NCI-H2107 (cell line): ENCODE measurements around the gene SV2C.
"Not testable (repeated sequence)": the region's sequence is repeated elsewhere in the genome, so short reads cannot be mapped to it uniquely, and the experiment has no call there.

Experiments
- DNase-seq: peaks from one replicate; lab custom pipeline; 2025; lab: John Stamatoyannopoulos, UW

Gene SV2C

GRCh38 chr5:76082772-76083554, at the start of gene SV2C:
Gene SV2C (plus strand): TSS chr5:76083383. CDS start chr5:76131751, 48,368 bp downstream.
- no peak for DNase-seq

- DNase-seq: not testable (repeated sequence)
Observed at GRCh38 chr5:76037736-76038151, 45.4 kb upstream of the SV2C start.

GRCh38 chr5:76038212-76038611, 45.0 kb upstream of the SV2C start:
- no peak for DNase-seq

GRCh38 chr5:76040806-76041205, 42.4 kb upstream of the SV2C start:
- DNase-seq: no peak

- DNase-seq: no peak
Observed at GRCh38 chr5:76041863-76042262, 41.3 kb upstream of the SV2C start.

GRCh38 chr5:76046741-76047140, 36.4 kb upstream of the SV2C start:
- no peak for DNase-seq

GRCh38 chr5:76050134-76050533, 33.0 kb upstream of the SV2C start:
- DNase-seq: no peak

- DNase-seq: no peak
Observed at GRCh38 chr5:76062502-76063041, 20.6 kb upstream of the SV2C start.

- no peak for DNase-seq
Observed at GRCh38 chr5:76065258-76065657, 17.9 kb upstream of the SV2C start.

- no peak for DNase-seq
Observed at GRCh38 chr5:76069061-76069735, 14.0 kb upstream of the SV2C start.

- no peak for DNase-seq
Observed at GRCh38 chr5:76074487-76075065, 8.6 kb upstream of the SV2C start.

GRCh38 chr5:76081811-76082771, 1.1 kb upstream of the SV2C start:
- no peak for DNase-seq

GRCh38 chr5:76083555-76084495, 642 bp downstream of the SV2C start:
- DNase-seq: no peak

- DNase-seq: no peak
Observed at GRCh38 chr5:76084496-76085242, 1.5 kb downstream of the SV2C start.

GRCh38 chr5:76085243-76085579, 2.0 kb downstream of the SV2C start:
- no peak for DNase-seq

GRCh38 chr5:76086095-76086494, 2.9 kb downstream of the SV2C start:
- no peak for DNase-seq

- DNase-seq: not testable (repeated sequence)
Observed at GRCh38 chr5:76089156-76089555, 6.0 kb downstream of the SV2C start.

GRCh38 chr5:76091351-76091750, 8.2 kb downstream of the SV2C start:
- no peak for DNase-seq

- no peak for DNase-seq
Observed at GRCh38 chr5:76099286-76099702, 16.1 kb downstream of the SV2C start.

GRCh38 chr5:76099756-76100155, 16.6 kb downstream of the SV2C start:
- DNase-seq: no peak
